Neuronal stem cell (in vitro differentiated cells): ENCODE data around the gene CCT5.
A peak's percentile ranks its signal among the peaks of the same experiment; 100 is the strongest.

Source experiments
- DNase-seq: peaks from one replicate; pipeline ENCODE4 v3.0.0-alpha.2; 2013; ENCODE audit warnings: low spot score
- H2AFZ ChIP-seq: one replicate; pipeline ENCODE4 v1.6.1; 2013; ENCODE audit warnings: mild to moderate bottlenecking, low read length, inconsistent platforms
- H2AK5ac ChIP-seq: 2 replicates; pipeline ENCODE4 v1.6.1; 2013; ENCODE audit warnings: low read depth, mild to moderate bottlenecking, inconsistent platforms, low read length, moderate library complexity, mixed read lengths
- H2BK120ac ChIP-seq: 2 replicates; pipeline ENCODE4 v1.6.1; 2013; ENCODE audit warnings: low read depth, mild to moderate bottlenecking, inconsistent platforms, low read length, moderate library complexity, mixed read lengths
- H2BK12ac ChIP-seq: one replicate; pipeline ENCODE4 v1.6.1; 2013; ENCODE audit warnings: low read length, inconsistent platforms
- H2BK15ac ChIP-seq: 2 replicates; pipeline ENCODE4 v1.6.1; 2013; ENCODE audit warnings: mild to moderate bottlenecking, low read length, inconsistent platforms, mixed read lengths
- H2BK5ac ChIP-seq: one replicate; pipeline ENCODE4 v1.6.1; 2013; ENCODE audit warnings: inconsistent platforms, mild to moderate bottlenecking, low read length, moderate library complexity
- H3K14ac ChIP-seq: one replicate; pipeline ENCODE4 v1.6.1; 2013; ENCODE audit warnings: low read length, inconsistent platforms
- H3K18ac ChIP-seq: 2 replicates; pipeline ENCODE4 v1.6.1; 2013; ENCODE audit warnings: low read length, inconsistent platforms
- H3K23ac ChIP-seq: 2 replicates; pipeline ENCODE4 v1.6.1; 2013; ENCODE audit warnings: low read depth, mild to moderate bottlenecking, mixed read lengths, low read length, inconsistent platforms; ENCODE audit not compliant: poor library complexity
- H3K27ac ChIP-seq: replicated peaks from 3 replicates; pipeline ENCODE4 v1.5.1; 2013; ENCODE audit warnings: low read length, inconsistent platforms
- H3K27me3 ChIP-seq, 3 experiments: 2 replicates each; pipeline ENCODE4 v1.6.1; 2013; ENCODE audit warnings: low read length in 3 of 3, mild to moderate bottlenecking in 2 of 3, inconsistent platforms in 1 of 3, low read depth in 1 of 3, mixed read lengths in 1 of 3, moderate library complexity in 1 of 3; ENCODE audit not compliant: control insufficient read depth in 3 of 3, insufficient read depth in 3 of 3
- H3K36me3 ChIP-seq, 2 donors: replicated peaks in 1 of 2; 2 replicates each; pipeline ENCODE4 v1.6.1; 2013; ENCODE audit warnings: low read length in 2 of 2; ENCODE audit not compliant: control insufficient read depth in 2 of 2, insufficient read depth in 2 of 2
- H3K4ac ChIP-seq: 2 replicates; pipeline ENCODE4 v1.6.1; 2013; ENCODE audit warnings: inconsistent platforms, mild to moderate bottlenecking, low read length, moderate library complexity
- H3K4me1 ChIP-seq, 2 donors: 1 replicate in 1 of 2; 2 replicates in 1 of 2; pipeline ENCODE4 v1.6.1; 2013; ENCODE audit warnings: low read length in 2 of 2, low read depth in 1 of 2; ENCODE audit not compliant: control insufficient read depth in 2 of 2, insufficient read depth in 1 of 2
- H3K4me2 ChIP-seq: one replicate; pipeline ENCODE4 v1.6.1; 2013; ENCODE audit warnings: mild to moderate bottlenecking, low read length, inconsistent platforms; ENCODE audit not compliant: insufficient read depth, poor library complexity, severe bottlenecking
- H3K4me3 ChIP-seq, 2 donors: 2 replicates each; pipeline ENCODE4 v1.5.1; 2013; ENCODE audit warnings: low read length in 2 of 2, mild to moderate bottlenecking in 2 of 2, inconsistent platforms in 1 of 2, moderate library complexity in 1 of 2
- H3K79me1 ChIP-seq: one replicate; pipeline ENCODE4 v1.6.1; 2013; ENCODE audit warnings: low read depth, mild to moderate bottlenecking, inconsistent platforms, low read length, moderate library complexity
- H3K9ac ChIP-seq: one replicate; pipeline ENCODE4 v1.6.1; 2013; ENCODE audit warnings: mild to moderate bottlenecking, low read depth, low read length, inconsistent platforms; ENCODE audit not compliant: poor library complexity
- H3K9me3 ChIP-seq, 2 donors: replicated peaks in 1 of 2; 2 replicates each; pipeline versions ENCODE3 to v1.6.1; 2013; ENCODE audit warnings: low read length in 2 of 2, mild to moderate bottlenecking in 2 of 2, inconsistent platforms in 1 of 2, low read depth in 1 of 2, mixed read lengths in 1 of 2, moderate library complexity in 1 of 2; ENCODE audit not compliant: control insufficient read depth in 2 of 2, insufficient read depth in 1 of 2
- H4K8ac ChIP-seq: one replicate; pipeline ENCODE4 v1.6.1; 2013; ENCODE audit warnings: low read depth, mild to moderate bottlenecking, inconsistent platforms, low read length, moderate library complexity
- H4K91ac ChIP-seq: one replicate; pipeline ENCODE4 v1.6.1; 2013; ENCODE audit warnings: low read length, low read depth, mild to moderate bottlenecking, inconsistent platforms; ENCODE audit not compliant: poor library complexity
- WGBS, 2 donors: extraction: QIAGEN DNeasy Blood & Tissue Kit; methylation state at CpG; one replicate each; pipeline ENCODE4 v1.1.7; 2013; ENCODE audit warnings: missing lambda C conversion rate in 2 of 2, mixed read lengths in 1 of 2; ENCODE audit not compliant: insufficient read length in 2 of 2, insufficient replicate concordance in 1 of 2; ENCODE audit errors: extremely low coverage in 2 of 2; 5-methylcytosine and 5-hydroxymethylcytosine counted together

Gene CCT5

DNA sequence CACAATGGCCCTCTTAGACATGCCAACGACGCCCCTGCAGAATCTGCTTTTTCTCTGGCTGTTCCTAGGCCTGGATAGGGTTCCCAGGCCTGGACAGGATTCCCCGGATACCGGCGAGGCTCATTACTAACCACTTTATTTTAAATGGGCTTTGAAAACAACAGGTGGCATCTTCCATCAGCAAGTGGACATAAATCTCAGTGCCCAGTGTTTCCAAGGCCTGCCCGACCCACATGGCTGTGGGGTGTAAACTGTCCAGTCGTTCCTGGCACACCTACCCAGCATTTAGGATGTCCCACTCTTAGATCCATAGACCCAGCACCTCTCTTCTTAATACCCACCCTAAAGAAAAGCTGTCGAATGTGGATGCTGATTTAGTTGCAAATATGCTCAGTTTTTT is 56.7 kb downstream of the CCT5 start:
- H3K27ac ChIP-seq = no peak overlapping the region
- no peak for DNase-seq
- no CpG with 5 or more reads among the region's 8 CpGs for WGBS, 2 donors

DNA sequence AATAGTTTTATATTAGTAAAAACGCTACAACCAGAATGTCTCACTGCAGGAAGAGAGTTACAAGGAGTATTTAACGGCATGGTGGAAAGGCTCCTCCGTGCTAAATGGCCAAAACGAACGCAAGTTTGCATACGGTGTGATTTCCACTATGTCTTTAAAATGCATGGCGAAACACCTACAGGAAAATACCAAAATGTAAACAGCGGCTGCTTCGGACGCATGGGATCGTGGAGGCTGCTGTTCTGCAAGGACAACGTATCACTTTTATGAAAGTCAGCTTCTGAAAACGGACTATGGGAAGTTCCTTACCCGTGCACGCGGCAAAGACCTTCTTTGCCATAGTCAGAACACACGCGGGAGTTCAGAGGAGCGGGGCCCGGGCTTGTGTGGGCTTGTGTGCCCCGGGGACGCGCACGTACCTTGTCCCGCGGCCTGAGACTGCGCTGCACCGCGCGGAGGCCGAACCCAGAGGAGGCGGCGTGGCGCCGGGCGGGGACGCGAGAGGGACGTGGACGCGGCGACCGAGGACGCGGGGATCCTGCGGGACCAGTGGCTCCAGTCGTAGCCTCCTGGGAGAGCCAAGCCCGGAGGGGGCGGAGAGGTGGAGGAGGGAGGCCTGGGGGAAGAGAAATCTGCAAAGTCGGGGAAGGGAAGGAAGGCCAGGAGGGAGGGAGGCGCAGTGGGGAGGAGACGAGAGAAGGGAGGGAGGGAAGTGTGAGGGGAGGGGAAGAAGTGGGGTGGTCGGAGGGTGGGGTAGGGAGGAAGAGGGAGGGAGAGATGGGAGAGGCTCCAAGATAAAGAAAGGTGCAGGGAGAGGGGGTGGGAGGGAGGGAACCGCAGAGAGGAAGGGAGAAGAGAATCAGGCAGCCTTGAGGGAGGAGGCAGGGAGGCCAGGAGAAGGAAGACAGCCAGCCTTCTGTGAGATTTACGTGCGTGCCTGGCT is 57.4 kb downstream of the CCT5 start, which contains the start of gene CMBL:
Gene CMBL (minus strand): TSS at position 697 of the 943 bp plus-strand sequence. CDS start 17,140 bp downstream, outside the sequence.
- Histone ChIP-seq H3K27ac (no peak within 1 kb of the TSS), H4K91ac (peak within 1 kb of the TSS; percentile 77), H3K27me3 (peaks cover 0 to 2% (median 0%) of the 10 kb centered on the region in 3 experiments), H3K4ac (peak within 1 kb of the TSS; percentile 69), H3K23ac (peak within 1 kb of the TSS; percentile 80), H2AFZ (peak within 1 kb of the TSS; percentile 96), H3K4me3 (peak within 1 kb of the TSS; percentile 60 to 82), H3K18ac (peak within 1 kb of the TSS; percentile 99), H3K4me2 (peak within 1 kb of the TSS; percentile 67), H3K36me3 (no peaks in the 10 kb centered on the region), H2BK5ac (no peak within 1 kb of the TSS), H3K9me3 (peaks cover 0 to 3% of the 10 kb centered on the region in 2 donors), H3K14ac (peak within 1 kb of the TSS; percentile 97), H3K4me1 (peaks cover 0 to 8% of the 10 kb centered on the region in 2 donors), H2BK12ac (peak within 1 kb of the TSS; percentile 58), H4K8ac (no peak within 1 kb of the TSS), H2BK15ac (no peak within 1 kb of the TSS), H2AK5ac (no peak within 1 kb of the TSS), H3K9ac (peak within 1 kb of the TSS; percentile 93), H2BK120ac (no peak within 1 kb of the TSS), H3K79me1 (no peaks in the 10 kb centered on the region)
- no CpG with 5 or more reads among the region's 56 CpGs for WGBS, 2 donors
- DNase-seq = no peak

More for the DNA sequence above, 56.7 kb downstream of the CCT5 start:
- Histone ChIP-seq H3K14ac (no peak overlapping the region), H3K4me3 (peak overlapping the region in 1 of 2 donors; percentile 60), H3K23ac (no peak overlapping the region), H3K4me2 (peak overlapping the region; percentile 34), H3K9me3 (peaks cover 0 to 3% of the 10 kb centered on the region in 2 donors), H2BK12ac (no peak overlapping the region), H3K9ac (no peak overlapping the region), H4K8ac (no peak overlapping the region), H2BK15ac (no peak overlapping the region), H3K4me1 (peaks cover 0 to 8% of the 10 kb centered on the region in 2 donors), H4K91ac (no peak overlapping the region), H2AK5ac (no peak overlapping the region), H3K79me1 (no peaks in the 10 kb centered on the region), H2BK120ac (no peak overlapping the region), H3K27me3 (peaks cover 0 to 2% (median 0%) of the 10 kb centered on the region in 3 experiments), H3K36me3 (no peaks in the 10 kb centered on the region), H2BK5ac (no peak overlapping the region), H2AFZ (peak overlapping the region; percentile 96), H3K18ac (no peak overlapping the region), H3K4ac (no peak overlapping the region)

- Histone ChIP-seq H2BK15ac (no peak overlapping the region), H3K27me3 (peaks cover 0 to 2% (median 0%) of the 10 kb centered on the region in 3 experiments), H3K79me1 (no peaks in the 10 kb centered on the region), H3K9me3 (peaks cover 0 to 3% of the 10 kb centered on the region in 2 donors), H2AK5ac (no peak overlapping the region), H3K4ac (no peak overlapping the region), H3K36me3 (no peaks in the 10 kb centered on the region), H2BK5ac (no peak overlapping the region), H3K4me2 (no peak overlapping the region), H3K9ac (no peak overlapping the region), H3K14ac (no peak overlapping the region), H3K4me3 (no peak overlapping the region), H4K8ac (no peak overlapping the region), H2BK120ac (no peak overlapping the region), H3K4me1 (peaks cover 0 to 8% of the 10 kb centered on the region in 2 donors), H2AFZ (no peak overlapping the region), H4K91ac (no peak overlapping the region), H2BK12ac (no peak overlapping the region), H3K23ac (no peak overlapping the region), H3K18ac (no peak overlapping the region), H3K27ac (no peak overlapping the region)
- WGBS, 2 donors = no CpG with 5 or more reads among the region's 6 CpGs
- no peak for DNase-seq
These were observed 58.8 kb downstream of the CCT5 start for GRCh38 chr5:10308844-10309243.
